T47D (cell line): ENCODE data around the gene SMAP1.

ENCODE experiments used
- DNase-seq, 2 experiments: peaks; one replicate each; pipeline versions ENCODE4 v3.0.0 to v3.0.0-alpha.2; 2011 to 2012; ENCODE audit warnings: low read depth in 1 of 2, low spot score in 1 of 2
- JUND ChIP-seq: IDR thresholded peaks from 2 replicates; pipeline ENCODE4 v1.6.1; 2012; ENCODE audit warnings: low read depth
- in situ Hi-C: cut with HindIII; loops from 2 replicates; pipeline ENCODE4 v1.10.0; 2016; ENCODE audit warnings: low sequenced_read_pairs, low pct_unique_long_range_greater_than_20kb

Gene SMAP1

GRCh38 chr6:70667711-70668498, at the start of gene SMAP1:
Gene SMAP1, plus strand, starts transcription at chr6:70667883. Its CDS starts 141 bp downstream, at chr6:70668024.
- DNase-seq, result peak; percentile 83 to 95
- no peak for TF ChIP-seq JUND
- in situ Hi-C loops, result no loop called here

DNA sequence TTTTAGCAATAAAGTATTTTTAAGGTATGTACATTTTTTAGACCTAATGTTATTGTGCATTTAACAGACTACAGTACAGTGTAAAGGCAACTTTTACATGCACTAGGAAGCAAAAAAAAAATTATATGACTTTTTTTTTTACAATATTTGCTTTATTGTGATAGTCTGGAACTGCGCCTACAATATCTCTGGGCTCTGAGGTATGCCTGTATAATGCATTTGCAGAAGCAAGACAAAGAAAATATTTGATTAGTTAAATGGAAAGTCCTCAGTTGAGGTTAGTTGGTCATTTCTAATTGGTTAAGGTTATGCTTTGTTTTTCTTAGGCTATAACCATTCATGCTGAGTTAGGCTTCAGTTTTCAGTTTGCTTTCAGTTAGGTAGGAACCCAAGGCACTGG, 46.9 kb upstream of the SMAP1 start:
- no peak for DNase-seq
- no peak for TF ChIP-seq JUND
- in situ Hi-C loops, result no loop called here

- no peak for DNase-seq
- in situ Hi-C loops, result no loop called here
- no peak for TF ChIP-seq JUND
Measured at GRCh38 chr6:70622461-70622860, 45.2 kb upstream of the SMAP1 start.

GRCh38 chr6:70625436-70625835, 42.2 kb upstream of the SMAP1 start:
- in situ Hi-C loops, result no loop called here
- no peak for DNase-seq
- TF ChIP-seq JUND, result no peak

GRCh38 chr6:70627500-70628254, 40.0 kb upstream of the SMAP1 start:
- no peak for DNase-seq
- in situ Hi-C loops, result no loop called here

GRCh38 chr6:70629929-70630328, 37.8 kb upstream of the SMAP1 start:
- in situ Hi-C loops, result no loop called here
- TF ChIP-seq JUND, result no peak

More at GRCh38 chr6:70627500-70628254, 40.0 kb upstream of the SMAP1 start:
- no peak for TF ChIP-seq JUND

GRCh38 chr6:70633870-70634269, 33.8 kb upstream of the SMAP1 start:
- in situ Hi-C loops, result no loop called here
- DNase-seq, result no peak
- TF ChIP-seq JUND, result no peak

More at GRCh38 chr6:70629929-70630328, 37.8 kb upstream of the SMAP1 start:
- DNase-seq, result no peak

- no peak for TF ChIP-seq JUND
- in situ Hi-C loops, result no loop called here
- DNase-seq, result no peak
Measured at GRCh38 chr6:70636596-70636995, 31.1 kb upstream of the SMAP1 start.

GRCh38 chr6:70638468-70638867, 29.2 kb upstream of the SMAP1 start:
- no peak for DNase-seq
- no peak for TF ChIP-seq JUND
- in situ Hi-C loops, result no loop called here

- no peak for DNase-seq
- in situ Hi-C loops, result no loop called here
- no peak for TF ChIP-seq JUND
Measured at GRCh38 chr6:70651326-70651905, 16.3 kb upstream of the SMAP1 start.

DNA sequence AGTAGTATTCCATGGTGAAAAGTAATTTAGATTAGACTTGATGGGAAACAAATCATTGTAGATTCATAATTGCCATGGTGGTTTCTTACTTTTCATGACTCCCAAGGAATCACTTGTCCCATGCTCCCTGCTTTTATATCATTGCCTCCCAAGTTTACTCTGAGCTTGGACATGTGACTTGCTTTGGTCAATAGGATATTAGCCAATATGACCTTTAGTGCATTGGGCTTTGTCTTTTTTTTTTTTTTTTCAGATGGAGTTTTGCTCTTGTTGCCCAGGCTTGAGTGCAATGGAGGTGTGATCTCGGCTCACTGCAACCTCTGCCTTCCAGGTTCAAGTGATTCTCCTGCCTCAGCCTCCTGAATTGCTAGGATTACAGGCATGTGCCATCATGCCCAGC, 15.5 kb upstream of the SMAP1 start:
- in situ Hi-C loops, result no loop called here
- TF ChIP-seq JUND, result no peak
- no peak for DNase-seq

- DNase-seq, result no peak
- TF ChIP-seq JUND, result no peak
- in situ Hi-C loops, result no loop called here
Measured at GRCh38 chr6:70657706-70658105, 10.0 kb upstream of the SMAP1 start.
